A549 treated with dexamethasone at 1 μM for 4 hours (cell line): ENCODE data around the gene FSCB. TPM values are rescaled to one million over a fixed set of nuclear protein-coding genes. Genes with fewer than 3 reads are reported as not detected.

Experiments
- total RNA-seq: library from RNA; stranded (reverse); fragments of 200-300 nt; extraction: Qiagen RNA extraction; gene quantifications from 5 replicates; pipeline ENCODE4 v1.2.3, GENCODE V29; 2022

Gene FSCB
- not detected in 5 replicates for total RNA-seq

GRCh38 chr14:44507183-44507582 is at the start of gene FSCB:
FSCB (minus strand) TSS chr14:44507283; CDS start chr14:44506987, 296 bp downstream.

